Type B pancreatic cell (in vitro differentiated cells): ENCODE measurements around the gene RTN4RL1. TPM values are rescaled to one million over a fixed set of nuclear protein-coding genes. Genes with fewer than 3 reads are reported as not detected.

ENCODE experiments used
- DNase-seq: peaks from one replicate; pipeline ENCODE4 v3.0.0; 2021; ENCODE audit warnings: mixed read lengths; ENCODE audit not compliant: unreplicated experiment; ENCODE audit errors: extremely low spot score
- H3K27ac Mint-ChIP-seq: 2 replicates; pipeline ENCODE4 v1.8.0; 2021; ENCODE audit warnings: mild to moderate bottlenecking, mixed read lengths
- H3K27me3 Mint-ChIP-seq: 2 replicates; pipeline ENCODE4 v1.8.0; 2021; ENCODE audit warnings: mixed read lengths
- H3K36me3 Mint-ChIP-seq: 2 replicates; pipeline ENCODE4 v1.8.0; 2021; ENCODE audit warnings: mixed read lengths
- H3K4me1 Mint-ChIP-seq: one replicate; pipeline ENCODE4 v1.8.0; 2021; ENCODE audit warnings: mixed read lengths; ENCODE audit not compliant: unreplicated experiment
- H3K4me3 Mint-ChIP-seq: 2 replicates; pipeline ENCODE4 v1.8.0; 2021; ENCODE audit warnings: mild to moderate bottlenecking, mixed read lengths
- H3K9me3 Mint-ChIP-seq: 2 replicates; pipeline ENCODE4 v1.8.0; 2021; ENCODE audit warnings: mixed read lengths
- CTCF ChIP-seq: fragments of 200-600 bp; sonication (generic); conservative IDR thresholded peaks from 2 replicates; pipeline ENCODE4 v1.5.0; 2021; ENCODE audit warnings: antibody characterized with exemption, mild to moderate bottlenecking
- total RNA-seq: library from RNA; stranded (reverse); gene quantifications from 2 replicates; pipeline ENCODE4 v1.2.1, GENCODE V29; 2021; ENCODE audit warnings: low replicate concordance

RTN4RL1 gene
- total RNA-seq, 1 donor from 2014 or later: 1.7 TPM

- DNase-seq: no peak
- Mint-ChIP-seq H3K9me3 (no peaks in the 10 kb centered on the region), H3K4me3 (peak overlapping the region; percentile 67), H3K36me3 (no peaks in the 10 kb centered on the region), H3K27ac (peak overlapping the region; percentile 85), H3K4me1 (peaks cover 29% of the 10 kb centered on the region), H3K27me3 (peaks cover 13% of the 10 kb centered on the region)
- TF ChIP-seq CTCF: no peak
These were observed 29.0 kb downstream of the RTN4RL1 start for GRCh38 chr17:1995907-1996799.

GRCh38 chr17:1995321-1995892 lies 29.7 kb downstream of the RTN4RL1 start:
- Mint-ChIP-seq H3K4me3 (peak overlapping the region; percentile 67), H3K36me3 (no peaks in the 10 kb centered on the region), H3K4me1 (peaks cover 34% of the 10 kb centered on the region), H3K9me3 (no peaks in the 10 kb centered on the region), H3K27me3 (peaks cover 13% of the 10 kb centered on the region), H3K27ac (peak overlapping the region; percentile 85)
- no peak for DNase-seq
- TF ChIP-seq CTCF: no peak

- Mint-ChIP-seq H3K4me3 (no peak overlapping the region), H3K36me3 (no peaks in the 10 kb centered on the region), H3K27ac (no peak overlapping the region), H3K9me3 (no peaks in the 10 kb centered on the region), H3K27me3 (peaks cover 13% of the 10 kb centered on the region), H3K4me1 (peaks cover 34% of the 10 kb centered on the region)
- DNase-seq: no peak
- no peak for TF ChIP-seq CTCF
These were observed 30.4 kb downstream of the RTN4RL1 start for GRCh38 chr17:1994707-1995106.

GRCh38 chr17:1992541-1992940 lies 32.6 kb downstream of the RTN4RL1 start:
- no peak for TF ChIP-seq CTCF
- Mint-ChIP-seq H3K27ac (no peak overlapping the region), H3K9me3 (no peaks in the 10 kb centered on the region), H3K36me3 (no peaks in the 10 kb centered on the region), H3K4me1 (peaks cover 28% of the 10 kb centered on the region), H3K4me3 (no peak overlapping the region), H3K27me3 (peaks cover 12% of the 10 kb centered on the region)
- DNase-seq: no peak

GRCh38 chr17:1989135-1989534 lies 36.0 kb downstream of the RTN4RL1 start:
- no peak overlapping the region for H3K4me3 Mint-ChIP-seq
- TF ChIP-seq CTCF: no peak
- H3K36me3 Mint-ChIP-seq: no peaks in the 10 kb centered on the region
- H3K4me1 Mint-ChIP-seq: peaks cover 7% of the 10 kb centered on the region
- DNase-seq: no peak
- no peak overlapping the region for H3K27ac Mint-ChIP-seq
- H3K9me3 Mint-ChIP-seq: no peaks in the 10 kb centered on the region
- peaks cover 2% of the 10 kb centered on the region for H3K27me3 Mint-ChIP-seq
